IPS-15b (cell line): ENCODE results near the gene POLR1A.

Experiments used
- H3K27me3 ChIP-seq: one replicate; pipeline ENCODE4 v1.6.1; 2013; ENCODE audit warnings: low read length; ENCODE audit not compliant: control insufficient read depth, insufficient read depth
- H3K36me3 ChIP-seq: one replicate; pipeline ENCODE4 v1.6.1; 2013; ENCODE audit warnings: low read length; ENCODE audit not compliant: control insufficient read depth, insufficient read depth
- H3K4me1 ChIP-seq: one replicate; pipeline ENCODE4 v1.6.1; 2013; ENCODE audit warnings: mild to moderate bottlenecking, low read length; ENCODE audit not compliant: control insufficient read depth, insufficient read depth
- H3K4me3 ChIP-seq: one replicate; pipeline ENCODE4 v1.5.1; 2013; ENCODE audit warnings: low read depth, low read length
- H3K9ac ChIP-seq: one replicate; pipeline ENCODE4 v1.6.1; 2013; ENCODE audit warnings: low read depth, mild to moderate bottlenecking, low read length
- H3K9me3 ChIP-seq: one replicate; pipeline ENCODE4 v1.6.1; 2013; ENCODE audit warnings: mild to moderate bottlenecking, low read length; ENCODE audit not compliant: control insufficient read depth, insufficient read depth

The POLR1A gene

DNA sequence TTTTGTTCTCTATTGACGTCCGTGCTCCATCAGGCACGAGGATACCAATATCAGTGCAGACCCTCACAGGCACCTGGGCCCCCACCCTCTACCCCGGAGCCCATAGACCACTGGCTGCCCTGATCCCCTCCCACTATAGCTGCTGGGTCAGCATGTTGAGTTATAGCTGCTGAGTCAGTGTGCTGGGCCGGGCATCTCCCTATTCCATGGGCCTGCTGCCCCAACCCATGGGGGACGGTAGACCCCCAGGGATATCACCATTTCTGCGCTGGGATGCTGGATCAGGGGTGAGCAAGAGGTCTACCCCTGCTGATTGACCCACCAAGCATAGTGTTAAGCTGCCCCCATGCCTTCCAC is 116.8 kb downstream of the POLR1A start:
- H3K27me3 ChIP-seq, result no peaks in the 10 kb centered on the region
- no peaks in the 10 kb centered on the region for H3K4me1 ChIP-seq
- H3K9ac ChIP-seq, result no peak overlapping the region
- H3K4me3 ChIP-seq, result no peak overlapping the region
- H3K36me3 ChIP-seq, result no peaks in the 10 kb centered on the region
- H3K9me3 ChIP-seq, result no peaks in the 10 kb centered on the region

DNA sequence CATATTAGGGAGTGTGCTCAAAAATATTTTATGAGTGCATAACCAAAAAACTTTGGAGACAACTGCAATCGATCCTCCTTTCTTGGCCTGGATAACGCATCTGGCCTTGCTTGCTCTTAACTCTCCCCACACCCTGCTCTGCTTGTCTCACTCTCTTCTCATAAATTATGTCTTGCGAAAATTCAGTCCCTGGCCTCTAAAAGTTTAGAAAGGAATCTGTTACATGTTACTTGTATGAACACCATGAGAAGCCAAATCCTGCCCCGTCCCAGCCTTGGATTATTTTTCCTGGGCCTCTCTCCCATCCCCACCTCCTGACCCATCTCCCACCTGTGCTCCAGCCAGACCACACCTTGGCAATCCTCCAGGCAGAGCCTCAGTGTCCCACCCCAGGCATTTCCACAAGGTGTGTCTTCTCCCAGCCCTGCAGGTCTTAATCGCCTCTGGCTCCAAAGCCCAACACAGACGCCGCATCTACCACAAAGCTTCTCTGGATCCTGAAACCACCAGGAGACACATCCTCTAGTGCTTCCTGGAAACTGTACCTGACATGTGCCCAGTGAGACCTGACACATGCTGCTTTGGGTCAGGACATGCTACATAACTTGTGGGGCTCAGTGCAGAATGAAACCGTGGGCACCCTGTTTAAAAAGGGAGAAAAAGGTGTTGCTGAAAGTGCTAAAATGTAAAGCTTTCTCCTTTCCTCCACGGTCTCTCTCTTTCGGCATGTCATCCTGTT is 117.3 kb downstream of the POLR1A start:
- Histone ChIP-seq H3K9me3 (no peaks in the 10 kb centered on the region), H3K4me3 (no peak overlapping the region), H3K9ac (no peak overlapping the region), H3K4me1 (no peaks in the 10 kb centered on the region), H3K27me3 (no peaks in the 10 kb centered on the region), H3K36me3 (no peaks in the 10 kb centered on the region)

DNA sequence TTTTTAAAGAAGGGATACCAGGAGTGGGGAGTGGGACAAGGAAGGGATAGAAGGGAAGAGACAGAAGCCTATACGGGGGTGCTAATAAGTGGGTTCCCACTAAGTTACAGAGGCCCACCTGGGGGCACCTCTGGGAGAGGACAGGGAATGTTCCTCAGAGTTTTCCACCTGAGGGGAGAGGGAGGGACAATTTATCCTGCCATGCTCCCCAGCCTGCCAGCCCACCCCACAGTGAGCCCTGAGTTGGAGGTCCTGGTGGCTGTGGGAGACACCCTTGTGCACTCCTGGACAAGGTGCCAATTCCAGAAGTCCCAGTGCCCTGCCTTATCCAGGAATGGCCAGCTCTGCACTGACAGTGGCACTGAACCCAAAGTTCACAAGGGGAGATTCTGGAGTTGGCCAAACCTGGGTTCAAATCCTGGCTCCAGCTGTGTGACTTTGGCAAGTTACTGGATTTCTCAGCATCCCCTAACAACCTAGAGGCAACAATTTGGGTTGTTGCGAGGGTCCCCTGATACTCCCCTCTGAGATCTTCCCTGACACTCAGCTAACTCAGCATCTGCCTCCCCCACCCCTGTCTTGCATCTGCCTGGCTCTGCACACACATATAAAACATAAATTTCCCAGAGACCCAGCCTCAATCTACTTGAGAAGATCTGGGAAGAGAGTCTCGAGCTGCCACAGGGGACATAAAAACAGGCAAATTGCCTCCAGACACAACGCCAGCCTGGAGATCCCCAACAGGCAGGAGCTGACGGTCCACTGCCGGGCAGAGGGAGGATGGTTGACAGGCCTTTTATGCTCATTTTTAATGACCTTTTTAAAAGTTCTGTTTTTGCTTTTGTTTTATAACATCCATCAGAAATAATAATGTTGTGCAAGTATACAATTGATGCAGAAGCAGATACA is 118.2 kb downstream of the POLR1A start:
- H3K36me3 ChIP-seq, result no peaks in the 10 kb centered on the region

DNA sequence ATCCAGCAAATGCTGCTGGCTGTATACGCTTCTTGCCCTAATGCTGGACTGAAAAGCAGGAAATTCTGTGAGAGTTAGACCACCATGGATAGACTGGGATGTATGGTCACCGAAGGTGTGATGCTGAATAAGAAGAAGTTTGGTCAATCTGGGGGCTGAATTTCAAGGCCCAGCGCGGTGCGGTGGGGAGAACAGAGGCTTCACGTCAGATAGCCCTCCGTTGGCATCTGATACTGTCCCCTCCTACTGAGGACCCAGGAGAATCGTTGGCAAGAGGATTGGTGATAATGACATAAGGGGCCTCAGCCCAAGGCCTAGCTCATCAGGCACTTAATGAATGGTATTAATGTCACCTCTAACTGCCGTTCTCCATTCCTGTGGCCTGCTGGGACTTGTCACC is 119.6 kb downstream of the POLR1A start:
- no peaks in the 10 kb centered on the region for H3K27me3 ChIP-seq
- H3K4me3 ChIP-seq, result no peak overlapping the region
- H3K36me3 ChIP-seq, result no peaks in the 10 kb centered on the region
- no peaks in the 10 kb centered on the region for H3K4me1 ChIP-seq
- no peaks in the 10 kb centered on the region for H3K9me3 ChIP-seq
- H3K9ac ChIP-seq, result no peak overlapping the region

More for the DNA sequence above, 118.2 kb downstream of the POLR1A start:
- Histone ChIP-seq H3K4me1 (no peaks in the 10 kb centered on the region), H3K9ac (no peak overlapping the region), H3K4me3 (no peak overlapping the region), H3K9me3 (no peaks in the 10 kb centered on the region), H3K27me3 (no peaks in the 10 kb centered on the region)

DNA sequence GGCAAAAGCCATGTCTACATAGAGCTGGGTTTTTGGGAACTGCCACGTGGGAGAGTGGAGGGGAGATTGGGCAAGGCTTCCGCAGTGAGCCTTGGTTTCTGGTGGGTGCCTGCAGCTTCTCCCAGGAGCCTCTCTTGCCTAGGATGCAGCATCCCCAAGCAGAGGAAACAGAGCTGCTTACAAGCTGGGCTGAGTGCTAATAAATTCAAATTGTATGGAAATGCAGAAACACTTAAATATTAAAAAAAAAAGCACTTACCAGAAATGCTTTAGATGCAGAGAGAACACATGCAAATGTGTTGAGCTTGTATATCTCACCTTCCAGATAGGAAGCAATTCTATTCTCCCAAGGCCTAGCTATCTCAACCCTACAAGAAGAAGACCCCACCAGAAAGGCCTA is 120.9 kb downstream of the POLR1A start:
- Histone ChIP-seq H3K4me1 (no peaks in the 10 kb centered on the region), H3K36me3 (no peaks in the 10 kb centered on the region), H3K9ac (no peak overlapping the region), H3K4me3 (no peak overlapping the region), H3K9me3 (no peaks in the 10 kb centered on the region), H3K27me3 (no peaks in the 10 kb centered on the region)

DNA sequence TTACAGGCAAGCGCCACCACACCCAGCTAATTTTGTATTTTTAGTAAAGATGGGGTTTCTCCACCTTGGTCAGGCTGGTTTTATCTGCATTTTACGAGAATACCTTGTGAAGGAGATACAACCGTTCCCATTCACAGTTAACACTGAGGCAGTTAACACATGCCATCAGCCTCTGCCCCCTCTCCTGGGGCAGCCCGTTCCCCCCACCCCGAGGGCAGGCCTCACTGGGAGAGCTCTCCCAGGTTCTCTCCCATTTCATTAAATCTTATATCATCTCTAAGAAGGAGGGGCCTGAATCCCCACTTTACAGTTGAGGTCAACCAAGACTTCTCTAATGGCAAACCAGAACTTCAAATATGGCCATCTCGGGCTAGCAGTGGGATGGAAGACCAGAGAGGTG is 121.9 kb downstream of the POLR1A start:
- H3K4me1 ChIP-seq, result no peaks in the 10 kb centered on the region
- H3K9me3 ChIP-seq, result no peaks in the 10 kb centered on the region
- H3K4me3 ChIP-seq, result no peak overlapping the region
- no peaks in the 10 kb centered on the region for H3K36me3 ChIP-seq
- no peaks in the 10 kb centered on the region for H3K27me3 ChIP-seq
- H3K9ac ChIP-seq, result no peak overlapping the region

DNA sequence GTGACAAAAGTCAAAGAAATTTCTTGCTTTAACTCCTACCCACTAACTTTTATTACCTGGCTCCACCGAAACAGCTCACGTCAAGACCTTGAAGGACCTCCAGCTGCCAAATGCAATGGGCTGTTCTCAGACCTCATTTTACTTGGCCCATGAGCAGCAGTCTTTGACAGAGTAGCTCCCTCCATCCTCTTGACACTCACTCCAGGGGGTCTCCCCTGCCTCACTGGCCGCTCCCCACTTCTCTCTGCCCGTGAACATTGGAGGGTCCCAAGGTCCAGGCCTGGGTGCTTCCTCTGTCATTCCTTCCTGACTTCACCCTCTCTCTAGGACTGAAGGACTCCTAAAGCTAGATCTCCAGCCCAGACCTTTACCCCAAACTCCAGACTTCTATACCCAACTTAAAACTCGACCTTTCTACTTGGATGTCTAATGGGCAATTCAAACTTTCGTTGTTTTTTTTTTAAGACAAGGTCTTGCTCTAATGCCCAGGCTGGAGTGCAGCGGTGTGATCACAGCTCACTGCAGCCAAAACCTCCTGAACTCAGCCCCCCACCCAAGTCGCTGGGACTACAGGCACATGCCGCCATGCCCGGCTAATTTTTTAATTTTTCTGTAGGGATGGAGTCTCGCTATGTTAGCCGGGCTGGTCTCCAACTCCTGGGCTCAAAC is 124.0 kb downstream of the POLR1A start:
- H3K27me3 ChIP-seq, result no peaks in the 10 kb centered on the region
- H3K9me3 ChIP-seq, result no peaks in the 10 kb centered on the region
- H3K9ac ChIP-seq, result no peak overlapping the region
- H3K4me3 ChIP-seq, result no peak overlapping the region
- no peaks in the 10 kb centered on the region for H3K36me3 ChIP-seq
- no peaks in the 10 kb centered on the region for H3K4me1 ChIP-seq

DNA sequence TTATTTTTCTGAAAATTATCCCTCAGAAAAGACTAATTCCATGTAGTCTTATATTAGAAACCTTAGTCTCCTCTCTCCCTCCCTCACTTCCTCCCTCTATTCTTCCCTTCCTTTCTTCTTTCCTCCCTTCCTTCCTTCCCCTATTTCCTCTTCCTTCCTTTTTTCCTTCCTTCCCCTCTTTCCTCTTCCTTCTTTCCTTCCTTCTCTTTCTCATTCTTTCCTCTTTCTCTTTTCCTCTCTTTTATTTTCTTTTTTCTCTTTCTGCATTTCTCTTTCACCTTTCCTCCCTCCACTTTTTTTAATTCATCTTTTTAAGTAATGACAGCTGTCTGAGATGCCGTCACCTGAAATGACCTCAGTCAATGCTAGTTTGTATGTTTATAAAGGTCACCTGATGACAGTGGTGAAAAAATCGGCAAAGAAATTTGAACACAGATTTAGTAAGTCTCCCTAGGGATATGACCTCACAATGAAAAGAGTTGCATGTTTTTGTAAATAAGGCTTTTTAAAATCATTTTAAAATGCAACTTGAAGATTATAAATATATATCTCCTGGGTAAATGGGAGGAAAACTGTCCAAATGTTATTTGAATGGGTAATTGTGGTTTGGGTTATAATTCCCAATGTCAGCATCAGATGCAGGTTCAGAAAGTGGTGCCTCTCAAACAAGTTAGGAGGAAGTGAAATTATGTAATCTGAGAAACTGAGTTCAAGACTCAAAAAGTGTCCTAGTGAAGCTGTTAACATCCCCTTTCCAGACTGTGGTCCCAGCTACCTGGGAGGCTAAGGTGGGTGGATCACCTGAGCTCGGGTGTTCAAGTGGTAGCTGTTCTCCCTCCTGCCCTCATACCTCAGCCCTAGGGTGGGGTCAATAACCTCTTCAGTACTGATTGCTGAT is 126.6 kb downstream of the POLR1A start:
- Histone ChIP-seq H3K4me3 (no peak overlapping the region), H3K36me3 (no peaks in the 10 kb centered on the region), H3K9ac (no peak overlapping the region), H3K9me3 (no peaks in the 10 kb centered on the region), H3K27me3 (no peaks in the 10 kb centered on the region), H3K4me1 (no peaks in the 10 kb centered on the region)

DNA sequence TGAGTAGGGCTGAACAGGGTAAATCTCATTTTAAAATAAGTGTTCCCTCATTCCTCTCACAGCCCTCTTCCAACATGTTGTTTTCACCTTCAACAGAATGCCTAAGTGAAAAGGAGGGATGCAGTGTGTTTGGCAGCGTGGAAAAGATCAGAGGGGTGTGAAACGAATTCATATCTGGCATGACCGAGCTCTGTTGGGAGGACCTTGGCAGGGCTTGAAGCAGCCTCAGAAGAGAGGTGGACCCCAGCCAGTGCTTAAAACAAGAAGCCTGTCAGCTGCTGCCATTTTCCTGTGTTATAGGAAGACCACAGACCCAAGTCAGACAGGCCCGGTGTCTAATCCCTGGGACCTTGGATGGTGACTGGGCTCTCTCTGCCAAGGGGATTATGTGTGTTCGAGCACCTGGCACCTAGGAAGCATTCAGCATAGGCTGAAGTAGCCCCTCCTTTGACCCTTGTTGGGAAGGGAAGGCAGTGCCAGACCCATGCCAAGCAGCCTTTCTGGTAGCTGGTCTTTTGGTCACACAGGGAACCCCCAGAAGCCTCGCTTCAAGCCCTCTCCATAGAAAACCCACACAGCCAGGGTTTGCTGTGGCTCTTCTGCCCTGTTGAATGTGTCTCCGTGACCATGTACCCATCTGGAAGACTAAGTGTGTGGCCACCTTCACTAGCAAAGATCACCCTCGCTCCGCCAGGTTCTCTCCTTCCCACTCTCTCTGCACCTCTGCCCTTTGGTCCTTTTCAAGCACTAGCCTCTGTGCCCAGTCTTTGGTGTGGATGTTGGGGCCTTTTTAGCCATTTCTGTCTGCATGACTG is 129.4 kb downstream of the POLR1A start:
- H3K4me3 ChIP-seq, result no peak overlapping the region
- no peak overlapping the region for H3K9ac ChIP-seq
- H3K36me3 ChIP-seq, result no peaks in the 10 kb centered on the region
- H3K9me3 ChIP-seq, result peaks cover 5% of the 10 kb centered on the region
- H3K27me3 ChIP-seq, result no peaks in the 10 kb centered on the region
- no peaks in the 10 kb centered on the region for H3K4me1 ChIP-seq

DNA sequence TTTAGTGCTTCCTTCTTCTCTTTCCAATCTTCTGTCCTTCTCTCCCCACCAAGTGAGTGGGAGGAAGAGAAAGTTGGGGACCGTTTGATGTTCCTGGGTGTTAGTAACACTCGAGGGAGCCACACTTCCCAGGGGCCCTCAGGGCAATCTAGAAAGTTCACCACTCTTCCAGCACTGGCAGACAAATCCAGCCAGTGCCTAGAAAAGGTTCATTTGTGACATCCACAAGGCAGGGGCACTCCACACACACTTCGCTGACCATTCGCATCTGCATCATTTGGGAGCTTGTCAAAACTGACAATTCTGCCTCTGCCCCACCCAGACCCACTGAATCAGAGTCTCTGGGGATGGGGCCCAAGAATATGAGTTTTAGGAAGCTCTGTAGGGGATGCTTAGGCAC is 130.1 kb downstream of the POLR1A start:
- Histone ChIP-seq H3K4me3 (no peak overlapping the region), H3K27me3 (no peaks in the 10 kb centered on the region), H3K9me3 (peaks cover 5% of the 10 kb centered on the region), H3K4me1 (no peaks in the 10 kb centered on the region), H3K9ac (no peak overlapping the region), H3K36me3 (no peaks in the 10 kb centered on the region)
